KG1 (cell line): ENCODE results near the gene ELAVL2.

Experiments
- DNase-seq: peaks from one replicate; lab custom pipeline; 2025; lab: John Stamatoyannopoulos, UW

Gene ELAVL2

DNA sequence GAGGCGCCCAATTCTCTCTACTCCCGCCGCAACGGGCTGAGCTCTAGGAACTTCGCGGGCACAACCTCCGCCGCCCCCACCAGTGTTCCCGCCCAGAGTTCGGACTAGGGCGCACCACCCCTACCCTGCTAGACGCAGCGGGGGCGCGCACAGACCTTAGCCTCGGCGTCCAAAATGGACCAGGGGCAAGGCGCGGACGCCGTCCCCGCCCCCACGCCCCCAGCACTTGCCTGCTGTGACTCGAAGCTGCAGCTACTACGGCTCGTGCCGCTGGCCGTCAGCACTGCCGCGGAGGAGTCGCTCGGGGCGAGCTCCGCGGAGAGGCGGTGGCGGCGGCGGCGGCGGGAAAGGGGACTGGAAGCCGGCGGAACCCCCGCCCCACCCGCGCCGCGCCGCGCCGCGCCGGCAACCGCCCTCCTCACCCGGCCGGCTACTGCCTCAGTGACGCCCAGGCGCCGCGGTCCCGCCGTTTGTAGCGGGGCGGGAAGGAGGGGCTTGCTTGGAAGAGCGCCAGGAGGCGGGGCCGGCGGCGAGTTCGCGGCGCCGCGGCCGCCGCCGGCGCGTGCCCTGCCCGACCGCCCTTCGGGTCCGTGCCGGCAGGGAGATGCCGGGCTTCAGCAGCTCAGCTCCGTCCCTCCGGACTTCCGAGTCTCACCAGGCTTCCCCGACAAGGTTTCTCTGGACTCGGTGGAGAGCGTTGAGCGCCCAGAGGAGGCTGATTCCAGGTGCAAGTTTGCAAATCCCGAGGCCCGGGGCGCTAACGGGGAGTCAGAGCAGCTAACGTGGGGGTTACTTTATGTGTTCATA is 4.5 kb downstream of the ELAVL2 start:
- DNase-seq, result no peak

DNA sequence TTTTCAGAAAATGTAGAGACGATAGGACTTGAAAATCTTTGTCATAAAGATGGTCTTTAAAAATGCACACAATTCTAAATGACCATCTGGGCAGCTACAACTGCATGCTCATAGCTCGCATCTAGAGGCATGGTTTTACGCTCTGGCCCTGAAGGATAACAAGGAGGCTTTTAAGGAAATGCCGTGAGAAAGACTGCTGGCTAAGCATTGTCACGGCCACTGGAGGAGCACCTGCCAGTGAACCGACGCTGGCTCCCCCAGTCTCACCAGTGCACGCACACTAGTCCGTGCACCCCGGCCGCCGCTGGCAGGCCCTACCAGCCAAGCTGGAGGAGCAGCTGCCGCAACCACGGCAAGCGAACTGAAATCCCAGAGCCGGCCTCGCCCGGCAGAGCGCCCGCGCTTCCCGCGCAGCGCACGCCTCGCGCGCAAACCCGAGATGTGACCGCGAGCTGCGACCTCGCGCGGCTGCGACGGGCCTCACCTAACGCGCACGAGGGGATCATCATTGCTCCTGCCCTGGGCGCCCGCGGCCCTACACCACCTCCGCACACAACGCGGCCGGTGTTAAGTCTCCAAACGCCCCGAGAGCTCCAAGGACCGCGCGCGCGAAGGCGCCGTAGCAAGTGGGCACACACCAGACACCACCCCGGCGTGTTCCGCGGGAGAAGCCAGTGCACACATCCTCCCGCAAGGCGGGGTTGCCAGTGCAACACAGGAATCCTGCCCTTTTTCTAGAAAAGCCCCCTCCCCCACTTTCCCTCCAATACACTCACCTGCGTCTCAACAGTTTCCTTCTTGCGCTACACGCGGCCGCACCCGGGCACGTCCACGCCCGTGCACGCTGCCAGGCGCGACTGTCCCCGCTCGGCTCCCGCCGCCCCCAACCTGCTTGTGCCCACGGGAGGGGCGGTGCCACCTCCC is 5.3 kb downstream of the ELAVL2 start:
- no peak for DNase-seq

DNA sequence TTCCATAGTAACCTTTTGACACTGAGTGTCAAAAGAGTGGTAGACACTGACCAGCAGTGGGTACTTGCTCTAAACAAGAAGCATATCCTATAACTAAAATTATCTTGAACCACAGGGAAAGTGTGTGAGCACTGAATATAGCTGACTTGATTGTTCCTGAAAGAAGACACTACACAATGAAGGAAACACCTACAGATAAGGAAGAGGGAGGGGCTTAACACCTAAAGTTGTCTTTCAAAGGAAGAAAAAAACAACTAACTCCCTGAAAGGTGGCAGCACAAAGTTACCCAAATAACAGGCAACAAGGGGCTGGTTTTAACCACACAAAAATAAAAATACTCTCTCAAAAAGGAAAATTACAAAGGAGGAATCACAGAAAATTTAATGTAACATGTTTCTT is 6.6 kb downstream of the ELAVL2 start:
- no peak for DNase-seq

DNA sequence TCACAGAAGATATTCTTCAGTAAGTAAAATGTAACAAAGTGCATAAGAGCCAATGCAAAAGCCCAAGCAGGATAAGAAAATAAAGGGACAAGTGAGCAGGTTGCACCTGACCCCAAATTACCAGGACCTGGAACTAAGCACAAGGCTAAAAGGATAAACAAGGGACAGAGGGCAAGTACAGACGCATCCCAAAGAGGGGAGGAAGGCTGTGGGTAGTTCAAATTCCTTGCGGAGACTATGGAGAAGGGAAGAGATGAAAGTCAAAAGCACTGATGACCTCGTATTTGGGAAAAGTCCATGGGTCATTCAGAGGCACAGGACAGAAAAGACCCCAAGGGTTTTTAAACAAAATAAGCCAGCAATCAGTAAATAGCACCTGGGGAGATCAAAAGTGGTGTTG is 11.8 kb downstream of the ELAVL2 start:
- DNase-seq, result no peak

DNA sequence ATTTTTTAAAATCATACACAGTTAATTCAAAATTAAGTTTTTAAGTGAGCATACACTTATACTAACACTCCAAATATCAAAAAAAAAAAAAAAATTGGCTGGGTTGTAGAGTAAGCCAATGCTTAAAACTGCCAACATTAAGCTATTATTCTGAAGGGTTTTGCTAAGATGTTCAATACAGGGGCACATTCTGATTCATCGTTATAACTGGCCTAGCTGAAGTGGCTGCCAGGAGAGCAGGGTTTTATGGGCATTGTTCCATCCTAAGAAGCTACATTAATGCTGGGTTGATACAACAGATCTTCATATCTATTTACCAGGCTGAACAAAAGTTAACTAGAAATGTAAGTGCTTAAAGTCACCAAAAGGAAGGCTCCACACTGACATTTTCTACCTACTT is 13.4 kb downstream of the ELAVL2 start:
- DNase-seq, result no peak

DNA sequence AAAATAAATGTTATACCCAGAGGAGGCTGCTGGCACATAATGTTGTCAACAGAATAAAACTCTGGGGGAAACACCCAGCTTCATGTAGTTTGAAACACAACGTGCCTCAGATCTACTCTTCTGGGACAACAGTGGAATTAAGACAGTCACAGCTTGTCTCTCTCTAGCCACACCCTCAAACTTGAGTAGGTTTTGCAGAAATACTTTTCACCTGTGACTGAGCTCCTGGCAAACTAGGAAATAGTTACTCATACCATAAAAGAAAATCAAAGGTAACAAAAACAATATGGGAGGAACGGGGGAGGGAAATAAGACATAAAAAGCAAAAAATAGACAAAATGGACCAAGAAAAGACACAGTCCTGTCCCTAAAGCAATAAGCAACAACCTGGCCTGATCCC is 14.4 kb downstream of the ELAVL2 start:
- no peak for DNase-seq

DNA sequence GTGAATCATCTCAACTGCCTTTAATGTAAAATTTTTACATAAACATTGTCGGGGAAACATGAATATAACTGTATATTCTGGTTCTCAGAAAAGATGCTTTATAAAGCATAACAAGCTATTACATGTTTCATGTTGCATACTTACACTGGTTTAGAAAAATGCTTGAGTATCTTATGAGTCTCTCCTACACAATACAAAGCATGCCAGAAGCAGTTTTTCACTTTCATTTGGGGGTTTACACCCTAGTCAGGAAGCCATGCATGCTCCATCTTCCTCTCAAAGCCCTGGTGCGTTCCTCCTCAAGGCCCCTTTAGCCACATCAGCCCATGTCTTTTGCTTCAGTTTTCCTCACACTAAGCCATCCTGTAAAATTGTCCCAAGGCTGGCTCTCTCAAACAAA is 22.8 kb downstream of the ELAVL2 start:
- no peak for DNase-seq

DNA sequence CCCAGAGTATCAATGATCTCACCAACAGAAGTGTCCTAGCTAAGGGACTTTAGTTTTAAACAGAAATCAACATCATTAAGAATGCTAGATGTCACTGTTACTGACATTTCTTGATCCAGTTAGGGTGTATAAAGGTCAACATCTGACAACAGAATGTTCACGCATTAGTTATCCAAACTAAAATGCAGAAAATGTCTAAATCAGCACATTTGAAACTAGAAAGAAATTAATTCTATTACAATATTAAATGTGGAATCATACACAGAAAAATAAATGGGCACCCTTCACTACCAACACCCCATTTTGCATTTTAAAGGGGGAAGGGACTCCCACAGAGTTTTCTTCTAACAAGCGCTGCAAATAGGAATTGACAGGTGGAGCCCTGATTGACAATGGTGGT is 24.5 kb downstream of the ELAVL2 start:
- no peak for DNase-seq

DNA sequence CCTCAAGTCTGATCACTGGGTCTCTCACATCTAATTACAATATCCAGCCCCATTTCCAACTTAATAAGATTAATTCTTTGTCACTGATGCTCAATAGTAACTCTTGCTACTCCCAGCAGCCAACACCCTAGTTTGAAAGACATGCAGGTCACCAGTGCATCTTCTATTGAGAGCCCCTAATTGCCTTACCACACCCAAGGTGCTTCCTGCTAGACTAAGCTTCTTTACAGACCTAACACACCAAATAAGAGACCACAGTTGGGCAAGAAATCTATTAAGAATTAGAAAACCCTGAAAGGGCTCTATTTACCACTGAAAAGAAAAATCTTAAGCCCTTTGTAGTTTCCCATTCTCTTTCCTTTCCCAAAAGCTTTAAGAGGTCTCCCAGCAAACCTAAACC is 26.5 kb downstream of the ELAVL2 start:
- no peak for DNase-seq

DNA sequence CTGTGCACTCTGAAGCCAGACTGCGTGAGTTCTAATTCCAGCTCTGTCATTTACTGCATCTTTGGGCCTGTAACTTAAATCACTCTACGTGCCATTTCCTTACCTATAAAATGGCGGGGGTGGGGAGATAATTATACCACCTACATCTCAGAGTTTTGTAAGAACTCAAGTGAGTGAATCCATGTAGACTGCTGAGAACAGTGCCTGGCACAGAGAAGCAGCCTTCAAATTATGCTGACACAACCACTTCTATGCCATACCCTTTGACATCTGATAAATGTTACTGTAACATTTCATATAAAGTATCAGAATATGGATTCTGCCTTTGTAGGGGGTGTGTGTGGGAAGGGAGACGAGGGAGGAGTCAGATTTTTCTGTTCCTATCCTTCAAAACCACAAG is 27.7 kb downstream of the ELAVL2 start:
- no peak for DNase-seq

DNA sequence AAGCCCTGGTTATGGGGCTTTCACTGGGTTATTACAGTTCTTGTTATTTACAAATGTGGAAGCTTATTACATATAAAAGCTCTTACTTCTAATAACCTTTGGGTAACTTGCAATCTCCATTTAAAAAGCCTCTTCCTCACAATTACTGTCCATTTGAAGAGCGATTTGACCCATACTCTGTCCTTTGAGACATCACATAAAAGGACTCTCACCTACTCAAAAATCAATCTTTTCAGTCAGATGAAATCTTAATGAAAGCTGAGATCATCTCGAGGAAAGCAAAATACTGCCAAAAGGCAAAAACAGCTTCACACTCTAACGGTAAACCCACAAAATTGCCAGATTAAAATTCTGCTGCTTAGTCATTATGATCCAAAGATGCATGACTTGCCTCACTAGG is 29.8 kb downstream of the ELAVL2 start:
- DNase-seq, result no peak

DNA sequence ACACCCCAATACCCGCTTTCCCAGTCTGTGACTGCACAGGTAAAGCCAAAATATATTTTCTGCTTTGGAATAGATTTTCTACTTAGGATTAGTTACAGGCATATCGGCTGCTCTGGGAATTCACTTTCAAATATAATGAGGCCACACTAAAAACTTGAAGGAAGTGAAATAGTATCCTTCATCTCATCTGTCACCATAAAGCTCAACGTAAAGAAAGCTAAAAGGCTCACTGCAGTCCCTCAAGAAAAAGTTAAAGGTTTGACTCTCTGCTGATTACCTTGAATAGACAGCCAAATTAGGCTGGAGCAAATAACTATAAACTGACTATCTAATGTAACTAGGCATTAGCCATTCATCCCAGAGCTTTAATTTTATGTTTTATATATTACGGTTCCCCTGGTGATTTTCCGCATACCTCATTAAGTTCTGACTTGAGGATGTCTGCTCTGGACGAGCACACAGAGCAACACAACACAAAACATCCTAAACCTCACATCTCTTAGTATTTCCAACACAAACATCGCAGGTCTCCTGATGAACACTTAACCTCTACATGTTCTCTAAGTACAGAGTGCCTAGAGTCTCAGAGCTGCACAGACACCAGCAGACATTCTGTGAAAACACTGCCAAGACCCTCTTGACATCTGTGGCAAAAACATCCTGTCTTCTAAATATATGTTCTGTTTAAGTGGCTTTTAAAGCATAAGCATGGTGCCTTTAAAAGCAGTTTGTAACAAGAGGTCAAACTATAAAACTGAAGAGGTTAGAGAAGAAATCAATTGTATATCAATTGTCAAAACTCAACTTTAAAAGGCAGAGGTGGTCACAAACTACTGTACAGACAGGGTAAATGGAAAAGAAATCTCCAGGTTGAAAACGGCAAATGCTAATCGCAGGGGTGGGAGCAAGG is 35.4 kb downstream of the ELAVL2 start:
- DNase-seq, result no peak

DNA sequence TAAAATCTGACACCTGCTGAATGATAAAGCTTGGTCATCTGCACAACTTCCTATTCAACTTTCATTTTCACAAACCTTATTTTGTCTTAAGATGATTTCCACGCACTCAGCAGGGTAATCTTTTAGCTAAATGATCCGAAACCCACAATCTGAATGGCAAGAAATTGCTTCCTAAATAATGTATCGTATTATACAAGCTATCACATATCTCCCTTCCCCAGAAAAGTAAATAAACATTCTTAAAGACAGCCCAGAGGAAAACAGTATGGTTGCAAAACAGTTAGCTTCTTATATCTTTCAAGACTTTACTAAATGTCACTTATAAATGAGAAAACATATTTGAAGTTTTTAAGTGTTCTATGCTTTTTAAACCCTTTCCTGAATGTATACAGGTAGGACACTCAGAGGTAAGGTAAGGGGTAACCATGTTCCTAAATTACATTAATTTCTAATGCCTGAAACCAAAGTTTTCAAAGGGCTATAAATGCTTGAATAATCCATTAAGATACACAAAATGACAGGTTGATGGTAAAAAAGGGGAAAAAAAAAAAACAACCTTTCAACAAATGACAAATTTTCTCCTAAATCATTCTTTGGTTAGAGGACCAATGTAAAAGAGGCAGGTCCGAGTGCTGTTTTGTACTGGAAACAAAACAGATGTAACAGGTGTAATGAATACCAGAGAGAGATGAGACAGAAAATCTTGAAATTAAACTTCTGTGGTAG is 36.3 kb downstream of the ELAVL2 start:
- DNase-seq, result no peak

DNA sequence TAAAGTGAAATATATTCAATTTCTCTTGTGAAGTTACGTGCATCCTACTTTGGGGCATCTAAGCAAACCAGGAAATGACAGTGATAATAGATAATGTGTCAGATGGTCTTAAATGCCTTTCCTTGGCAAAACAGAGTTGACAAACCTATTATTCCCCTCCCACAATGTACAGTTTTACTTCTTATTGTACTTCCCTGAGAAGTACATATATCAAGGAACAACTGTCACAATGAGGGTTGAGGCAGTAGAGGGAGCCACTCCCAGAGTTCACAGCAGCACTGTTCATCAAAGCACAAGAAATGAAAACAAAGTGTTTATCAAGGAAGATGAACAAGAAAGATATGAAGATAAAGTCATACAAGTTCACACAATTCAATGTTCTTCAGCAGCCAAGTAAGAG is 41.1 kb downstream of the ELAVL2 start:
- DNase-seq, result no peak

DNA sequence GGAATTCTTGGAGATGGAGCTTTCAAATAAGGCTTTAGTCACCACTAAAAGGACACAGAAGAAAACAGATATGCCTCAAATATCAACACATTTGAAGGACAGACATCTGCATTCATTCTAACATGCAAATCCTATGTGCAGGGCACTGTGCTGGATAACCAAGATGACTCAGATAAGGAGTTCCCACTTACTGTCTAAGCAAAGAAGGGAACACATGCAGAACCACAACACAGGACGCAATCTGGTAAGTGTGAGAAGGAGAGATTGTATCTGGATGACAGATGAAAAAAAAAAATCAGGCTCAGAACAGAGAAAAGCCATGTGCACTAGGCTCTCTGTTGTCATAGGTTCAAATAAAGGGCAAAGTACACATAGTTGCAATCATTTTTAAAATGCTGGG is 42.5 kb downstream of the ELAVL2 start:
- DNase-seq, result no peak

DNA sequence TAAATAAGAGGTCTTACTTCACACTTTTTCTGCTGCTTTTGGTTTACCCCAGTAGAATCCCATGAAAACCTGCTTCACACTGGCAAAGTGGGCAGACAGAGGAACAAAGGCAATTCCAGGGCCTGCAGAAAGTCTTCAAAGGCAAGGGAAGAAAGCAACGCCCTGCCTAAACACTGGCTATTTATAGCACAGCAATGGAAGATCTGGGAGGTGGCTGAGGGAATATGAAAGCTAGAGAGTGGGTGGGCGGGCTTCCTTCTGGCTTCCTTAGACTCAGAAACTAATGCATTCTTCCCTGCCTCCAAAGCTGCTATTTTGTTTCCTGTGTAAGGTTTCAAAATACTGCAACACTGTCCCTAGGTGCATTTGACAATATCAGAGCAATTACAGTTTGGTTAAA is 46.8 kb downstream of the ELAVL2 start:
- no peak for DNase-seq

DNA sequence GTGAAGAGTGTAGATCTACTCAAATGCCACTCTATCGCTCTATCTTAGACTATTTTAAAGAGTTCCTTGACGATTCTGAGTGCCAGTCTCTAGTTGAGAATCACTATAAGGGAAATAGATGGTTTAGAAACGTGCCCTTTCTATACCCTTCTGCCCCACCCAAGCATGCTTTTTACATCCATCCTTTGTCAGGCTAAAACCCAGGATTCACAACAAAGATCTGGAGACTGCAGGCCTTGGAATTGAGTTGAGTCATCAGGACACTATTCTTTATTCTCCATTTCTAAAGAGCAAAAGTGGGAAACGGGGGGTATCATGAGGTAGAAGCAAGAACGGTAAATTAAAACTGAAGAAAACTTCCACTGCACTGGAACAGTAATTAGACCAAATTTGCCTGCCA is 48.7 kb downstream of the ELAVL2 start:
- no peak for DNase-seq

DNA sequence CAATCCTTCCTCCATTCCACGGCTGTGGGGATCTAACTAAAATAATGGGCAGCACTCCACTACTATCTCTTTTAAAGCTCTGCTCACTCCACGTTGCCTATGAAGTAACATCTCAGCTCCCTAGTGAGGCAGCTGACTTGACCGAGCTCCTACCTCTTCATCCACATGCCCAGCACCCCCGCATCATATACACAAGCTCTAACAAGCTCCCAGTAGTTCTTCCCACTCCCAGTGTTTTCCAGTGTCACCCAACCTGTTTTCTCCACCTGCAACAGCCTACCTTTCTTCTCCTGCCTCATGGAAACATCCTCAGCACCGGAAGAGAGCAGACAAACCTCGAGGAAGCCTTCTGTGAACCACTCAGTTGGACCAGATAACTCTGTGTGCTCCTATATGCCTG is 50.5 kb downstream of the ELAVL2 start:
- DNase-seq, result no peak

DNA sequence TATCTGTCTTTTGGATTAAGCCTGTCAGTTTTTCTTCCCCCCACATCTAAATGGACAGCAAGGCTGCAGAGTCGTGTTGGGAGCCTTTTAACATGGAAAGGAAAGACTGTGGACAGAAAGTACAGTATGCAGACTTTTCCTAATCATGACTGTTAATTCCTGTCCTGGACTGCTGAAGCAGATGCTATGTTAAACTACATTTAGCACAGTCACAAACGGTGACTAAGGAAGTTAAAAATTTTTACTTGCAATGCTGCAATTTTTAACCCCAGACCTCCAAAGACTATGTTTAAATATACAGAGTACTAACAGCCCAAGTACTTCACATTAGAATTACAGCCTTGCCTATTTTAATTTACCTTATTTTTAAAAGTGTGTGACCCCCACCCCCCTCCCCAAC is 51.8 kb downstream of the ELAVL2 start:
- DNase-seq, result no peak

DNA sequence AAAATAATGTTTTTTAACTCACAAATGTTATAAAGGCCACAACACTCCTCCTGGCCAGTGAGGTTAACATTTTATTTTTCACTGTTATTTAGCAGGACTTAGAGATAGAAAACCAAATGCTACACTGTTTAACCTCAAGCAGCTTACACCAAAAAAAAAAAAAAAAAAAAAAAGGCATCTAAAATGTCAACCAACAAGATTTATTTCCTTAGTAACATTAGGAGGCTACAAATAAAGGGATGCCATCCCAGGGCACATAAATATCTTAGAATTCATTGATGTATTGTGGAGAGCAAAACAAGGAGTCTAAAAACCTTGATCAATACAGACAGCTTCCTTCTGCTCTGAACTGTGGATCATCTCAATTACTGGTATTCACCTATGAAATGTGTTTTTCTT is 53.7 kb downstream of the ELAVL2 start:
- DNase-seq, result no peak

DNA sequence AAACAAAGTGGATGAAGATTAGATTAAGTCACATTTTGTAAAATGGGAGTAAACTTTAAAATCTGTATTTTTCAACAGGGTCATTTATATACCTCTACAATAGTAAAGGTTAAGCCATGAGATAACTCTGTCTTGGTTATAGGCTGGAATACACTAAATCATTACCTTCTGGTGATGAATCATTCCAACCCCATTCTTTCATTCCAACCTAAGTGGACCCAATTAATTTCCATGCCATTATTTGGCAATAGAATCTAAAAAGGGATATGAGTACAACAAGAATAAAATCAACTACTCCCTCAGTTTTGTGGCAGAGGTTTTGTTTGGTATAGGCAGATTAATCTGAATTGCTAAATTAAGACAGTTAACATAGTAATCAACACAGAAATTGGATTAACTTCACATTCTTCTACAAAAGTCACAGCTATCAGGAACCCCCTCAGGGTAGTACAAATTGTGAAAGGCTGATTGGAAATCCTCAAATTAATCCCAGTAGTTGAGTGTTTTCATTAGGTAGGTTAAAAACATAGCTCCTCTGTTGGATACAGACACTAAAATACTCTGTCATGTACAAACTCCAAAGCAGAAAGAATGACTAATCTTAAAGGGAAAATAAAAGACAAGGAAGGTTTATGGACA is 54.2 kb downstream of the ELAVL2 start:
- no peak for DNase-seq
